GM19463 (cell line): ENCODE data around the gene B4GALNT1.
"Not testable (repeated sequence)": the region's sequence is repeated elsewhere in the genome, so short reads cannot be mapped to it uniquely, and the experiment has no call there.

Source experiments
- ATAC-seq: cut with Tn5 transposase; IDR thresholded peaks from one replicate; pipeline ENCODE4 v1.9.1; 2021; ENCODE audit warnings: mild to moderate bottlenecking, moderate library complexity; ENCODE audit not compliant: unreplicated experiment

B4GALNT1 gene

GRCh38 chr12:57588951-57589610, 43.9 kb downstream of the B4GALNT1 start:
- ATAC-seq: not testable (repeated sequence)

GRCh38 chr12:57586832-57587429, 46.1 kb downstream of the B4GALNT1 start:
- ATAC-seq: no peak

- no peak for ATAC-seq
These were observed 46.9 kb downstream of the B4GALNT1 start for GRCh38 chr12:57586128-57586527.

GRCh38 chr12:57585156-57585555, 47.8 kb downstream of the B4GALNT1 start:
- no peak for ATAC-seq

- ATAC-seq: no peak
These were observed 48.3 kb downstream of the B4GALNT1 start for GRCh38 chr12:57584690-57585089.

GRCh38 chr12:57584050-57584449, 49.0 kb downstream of the B4GALNT1 start:
- ATAC-seq: no peak

GRCh38 chr12:57583008-57583831, 49.8 kb downstream of the B4GALNT1 start:
- peak; percentile 98 for ATAC-seq

- ATAC-seq: no peak
These were observed 50.6 kb downstream of the B4GALNT1 start for GRCh38 chr12:57582440-57582839.

GRCh38 chr12:57581802-57582201, 51.2 kb downstream of the B4GALNT1 start:
- no peak for ATAC-seq

- ATAC-seq: no peak
These were observed 52.6 kb downstream of the B4GALNT1 start for GRCh38 chr12:57580466-57580795.

GRCh38 chr12:57579677-57580465, 53.1 kb downstream of the B4GALNT1 start:
- no peak for ATAC-seq

- no peak for ATAC-seq
These were observed 54.0 kb downstream of the B4GALNT1 start for GRCh38 chr12:57579011-57579410.

GRCh38 chr12:57577981-57578758, 54.8 kb downstream of the B4GALNT1 start:
- no peak for ATAC-seq

GRCh38 chr12:57576613-57577160, 56.3 kb downstream of the B4GALNT1 start:
- ATAC-seq: no peak
